HCT116 (cell line): Measurements from ENCODE around the gene RANBP17.

Source experiments
- ATF3 ChIP-seq: IDR thresholded peaks from 2 replicates; pipeline ENCODE4 v1.6.1; 2012
- CEBPB ChIP-seq: IDR thresholded peaks from 2 replicates; pipeline ENCODE4 v1.6.1; 2012; ENCODE audit warnings: low read depth
- CTCF ChIP-seq, 3 experiments: fragments of 200-600 bp in 1 of 3; sonication (generic) in 1 of 3; IDR thresholded peaks in 2 of 3; conservative IDR thresholded peaks in 1 of 3; 2 replicates each; pipeline ENCODE4 v1.5.1; 2012 to 2017; ENCODE audit warnings: low read depth in 2 of 3, low read length in 2 of 3, antibody characterized with exemption in 1 of 3, borderline replicate concordance in 1 of 3, control low read depth in 1 of 3, mild to moderate bottlenecking in 1 of 3, mixed read lengths in 1 of 3, mixed run types in 1 of 3, moderate library complexity in 1 of 3; ENCODE audit not compliant: insufficient read depth in 1 of 3
- ELF1 ChIP-seq: IDR thresholded peaks from 2 replicates; pipeline ENCODE4 v1.6.1; 2012; ENCODE audit warnings: low read depth, borderline replicate concordance
- EZH2 ChIP-seq: fragments of 200-600 bp; sonication (generic); IDR thresholded peaks from 2 replicates; pipeline ENCODE4 v1.6.1; 2017; ENCODE audit warnings: antibody characterized with exemption, mixed run types
- EZH2phosphoT487 ChIP-seq: fragments of 200-600 bp; IDR thresholded peaks from 2 replicates; pipeline ENCODE4 v1.6.1; 2018; ENCODE audit warnings: antibody characterized with exemption, borderline replicate concordance
- JUND ChIP-seq: IDR thresholded peaks from 2 replicates; pipeline ENCODE4 v1.6.1; 2012
- MAX ChIP-seq: IDR thresholded peaks from 2 replicates; pipeline ENCODE4 v1.6.1; 2012
- POLR2A ChIP-seq: IDR thresholded peaks from 2 replicates; pipeline ENCODE4 v1.7.0; 2011; ENCODE audit warnings: borderline replicate concordance; ENCODE audit not compliant: insufficient read depth, insufficient read length; ENCODE audit errors: extremely low read depth
- POLR2AphosphoS5 ChIP-seq: IDR thresholded peaks from 2 replicates; pipeline ENCODE4 v1.6.1; 2011; ENCODE audit warnings: mild to moderate bottlenecking, low read depth, low read length, moderate library complexity
- SIN3A ChIP-seq: IDR thresholded peaks from 2 replicates; pipeline ENCODE4 v1.6.1; 2012; ENCODE audit warnings: low read depth
- SP1 ChIP-seq: IDR thresholded peaks from 2 replicates; pipeline ENCODE4 v1.6.1; 2012; ENCODE audit warnings: low read depth
- SRF ChIP-seq: IDR thresholded peaks from 2 replicates; pipeline ENCODE4 v1.6.1; 2012; ENCODE audit warnings: low read depth
- ZBTB33 ChIP-seq: IDR thresholded peaks from 2 replicates; pipeline ENCODE4 v1.6.1; 2011; ENCODE audit warnings: mild to moderate bottlenecking, low read length, moderate library complexity; ENCODE audit not compliant: insufficient replicate concordance; ENCODE audit errors: extremely low read depth

- no peak for TF ChIP-seq CEBPB
- no peak for TF ChIP-seq CTCF (IDR thresholded peaks at IDR 0.05 in 2 of 3, conservative IDR thresholded peaks at IDR 0.05 in 1 of 3; ENCODE audit: borderline replicate concordance in 1 of 3, insufficient read depth in 1 of 3, low read depth in 2 of 3, low read length in 2 of 3)
- no peak for TF ChIP-seq POLR2A
- no peak for TF ChIP-seq SP1
- TF ChIP-seq POLR2AphosphoS5 = no peak
- TF ChIP-seq SRF = no peak
- no peak for TF ChIP-seq MAX
- no peak for TF ChIP-seq JUND
- no peak for TF ChIP-seq EZH2
- TF ChIP-seq SIN3A = no peak
- no peak for TF ChIP-seq ELF1
- TF ChIP-seq EZH2phosphoT487 = no peak
- TF ChIP-seq ATF3 = no peak
- TF ChIP-seq ZBTB33 = no peak
Observed at GRCh38 chr5:171223927-171224326, 362.1 kb downstream of the RANBP17 start.
